B cell (primary cell): ENCODE measurements around the gene L3MBTL1. TPM values are rescaled to one million over a fixed set of nuclear protein-coding genes. Genes with fewer than 3 reads are reported as not detected.

ENCODE experiments used
- ATAC-seq: fragments of 200-7000 bp; cut with Tn5 transposase; one replicate; pipeline ENCODE4 v1.10.0; 2021; ENCODE audit warnings: low read depth, mild to moderate bottlenecking, moderate number of reproducible peaks, moderate library complexity
- CTCF ChIA-PET: fragments of 350-600 bp; sonication (Branson Sonifier 250); formaldehyde crosslinking; loops from one replicate; lab custom pipeline; 2021; ENCODE audit warnings: antibody characterized with exemption, inconsistent platforms; lab: Charles Lee
- POLR2A ChIA-PET: fragments of 350-600 bp; sonication (Branson Sonifier 250); formaldehyde crosslinking; loops from one replicate; lab custom pipeline; 2021; ENCODE audit warnings: antibody characterized with exemption; lab: Charles Lee
- DNase-seq: peaks from one replicate; pipeline ENCODE4 v3.0.0; 2013
- H2AFZ ChIP-seq: 2 replicates; pipeline ENCODE4 v1.6.1; 2012; ENCODE audit warnings: mild to moderate bottlenecking, low read depth, low read length; ENCODE audit not compliant: insufficient read depth, poor library complexity, severe bottlenecking
- H3K27ac ChIP-seq, 2 donors: 1 replicate in 1 of 2; 2 replicates in 1 of 2; pipeline ENCODE4 v1.5.1; 2012 to 2013; ENCODE audit warnings: low read length in 2 of 2, mild to moderate bottlenecking in 2 of 2, moderate library complexity in 1 of 2
- H3K27me3 ChIP-seq, 4 experiments: fragments of 200-600 bp in 1 of 4; sonication (generic) in 1 of 4; replicated peaks in 1 of 4; 1 replicate in 2 of 4; 2 replicates in 2 of 4; pipeline versions ENCODE4 v1.6.1 to v1.7.0; 2013 to 2016; ENCODE audit warnings: low read length in 3 of 4, mild to moderate bottlenecking in 2 of 4, mixed read lengths in 1 of 4, moderate library complexity in 1 of 4; ENCODE audit not compliant: insufficient read depth in 4 of 4, control insufficient read depth in 3 of 4; ENCODE audit errors: control extremely low read depth in 1 of 4
- H3K36me3 ChIP-seq, 2 experiments: replicated peaks in 1 of 2; 1 replicate in 1 of 2; 2 replicates in 1 of 2; pipeline versions ENCODE4 v1.6.1 to v1.7.1; 2013; ENCODE audit warnings: low read length in 1 of 2; ENCODE audit not compliant: insufficient read depth in 2 of 2, control insufficient read depth in 1 of 2; ENCODE audit errors: control extremely low read depth in 1 of 2, extremely low read depth in 1 of 2
- H3K4me1 ChIP-seq, 2 donors: fragments of 200-600 bp in 1 of 2; sonication (generic) in 1 of 2; 1 replicate in 1 of 2; 2 replicates in 1 of 2; pipeline versions ENCODE4 v1.5.1 to v1.6.1; 2013 to 2017; ENCODE audit warnings: low read length in 2 of 2; ENCODE audit not compliant: control insufficient read depth in 2 of 2, insufficient read depth in 2 of 2
- H3K4me2 ChIP-seq: replicated peaks from 2 replicates; pipeline ENCODE3; 2012; ENCODE audit warnings: mild to moderate bottlenecking, low read depth, low read length; ENCODE audit not compliant: poor library complexity, severe bottlenecking
- H3K4me3 ChIP-seq, 5 experiments: fragments of 200-600 bp in 1 of 5; sonication (generic) in 1 of 5; 1 replicate in 3 of 5; 2 replicates in 2 of 5; pipeline versions ENCODE4 v1.5.1 to v1.7.0; 2011 to 2016; ENCODE audit warnings: low read length in 4 of 5, mild to moderate bottlenecking in 4 of 5, low read depth in 2 of 5, control low read depth in 1 of 5, moderate library complexity in 1 of 5; ENCODE audit not compliant: insufficient read depth in 1 of 5; ENCODE audit errors: control extremely low read depth in 1 of 5, extremely low read depth in 1 of 5
- H3K79me2 ChIP-seq: fragments of 200-600 bp; sonication (generic); one replicate; pipeline ENCODE4 v1.6.0; 2016; ENCODE audit warnings: low read length; ENCODE audit not compliant: control insufficient read depth, insufficient read depth
- H3K9ac ChIP-seq: fragments of 200-600 bp; sonication (generic); 2 replicates; pipeline ENCODE4 v1.6.1; 2017; ENCODE audit warnings: mild to moderate bottlenecking, low read length, moderate library complexity
- H3K9me3 ChIP-seq, 3 donors: one replicate each; pipeline versions ENCODE4 v1.6.1 to v1.7.1; 2013; ENCODE audit warnings: low read length in 2 of 3; ENCODE audit not compliant: control insufficient read depth in 2 of 3, insufficient read depth in 1 of 3; ENCODE audit errors: control extremely low read depth in 1 of 3
- H4K20me1 ChIP-seq: 2 replicates; pipeline ENCODE4 v1.6.0; 2012; ENCODE audit warnings: mild to moderate bottlenecking, low read length; ENCODE audit not compliant: insufficient read depth, control insufficient read depth, poor library complexity, severe bottlenecking
- H3K27ac Mint-ChIP-seq: one replicate; pipeline ENCODE4 v1.8.0; 2021; ENCODE audit warnings: mixed read lengths
- H3K27me3 Mint-ChIP-seq: one replicate; pipeline ENCODE4 v1.8.0; 2021; ENCODE audit warnings: mixed read lengths
- H3K4me1 Mint-ChIP-seq: one replicate; pipeline ENCODE4 v1.8.0; 2021; ENCODE audit warnings: mixed read lengths
- H3K4me3 Mint-ChIP-seq: one replicate; pipeline ENCODE4 v1.8.0; 2021; ENCODE audit warnings: mixed read lengths
- H3K9me3 Mint-ChIP-seq: one replicate; pipeline ENCODE4 v1.8.0; 2022; ENCODE audit warnings: mixed read lengths; ENCODE audit not compliant: insufficient read depth
- CTCF ChIP-seq: fragments of 200-600 bp; IDR thresholded peaks from one replicate; pipeline ENCODE4 v1.8.0; 2022; ENCODE audit warnings: antibody characterized with exemption, mild to moderate bottlenecking
- EZH2 ChIP-seq: IDR thresholded peaks from 2 replicates; pipeline ENCODE4 v1.6.1; 2012; ENCODE audit warnings: borderline replicate concordance, low read depth, mild to moderate bottlenecking, moderate library complexity, low read length; ENCODE audit not compliant: insufficient read depth, poor library complexity, severe bottlenecking
- whole genome bisulfite sequencing: methylation state at CpG from one replicate; pipeline ENCODE4 v1.1.5; 2013; ENCODE audit warnings: missing lambda C conversion rate; ENCODE audit not compliant: insufficient coverage; 5-methylcytosine and 5-hydroxymethylcytosine counted together
- intact Hi-C: fragments of 100-400 bp; cut with micrococcal nuclease; formaldehyde crosslinking; loops from one replicate; pipeline ENCODE4 v1.10.0; 2022
- polyA plus RNA-seq: library from polyadenylated mRNA; depleted of rRNA; stranded (reverse); fragments of >200 nt; gene quantifications from 2 replicates; pipeline ENCODE4 v1.2.3, GENCODE V29; 2012
- total RNA-seq, 2 donors: library from RNA; stranded (reverse); fragments of 120-200 nt in 1 of 2; gene quantifications; 1 replicate in 1 of 2; 2 replicates in 1 of 2; pipeline versions ENCODE4 v1.2.3 to v1.2.4, GENCODE V29; 2013 to 2022

Gene L3MBTL1
- total and polyA plus RNA-seq, 2 donors (not counting 1 experiment from before 2014, with no cell fraction given) = 15.6 to 31.4 TPM

GRCh38 chr20:43570496-43570895 lies 63.0 kb downstream of the L3MBTL1 start:
- ATAC-seq = no peak

GRCh38 chr20:43571310-43571709 lies 63.8 kb downstream of the L3MBTL1 start:
- intact Hi-C loops = no loop called here
- no peak for DNase-seq
- H3K4me3 ChIP-seq = no peak overlapping the region
- no peaks in the 10 kb centered on the region for H4K20me1 ChIP-seq
- Mint-ChIP-seq H3K27me3 (no peaks in the 10 kb centered on the region), H3K27ac (no peak overlapping the region), H3K4me3 (no peak overlapping the region), H3K9me3 (no peaks in the 10 kb centered on the region), H3K4me1 (no peaks in the 10 kb centered on the region)
- no peak overlapping the region for H3K27ac ChIP-seq
- H2AFZ ChIP-seq = no peak overlapping the region
- H3K79me2 ChIP-seq = no peaks in the 10 kb centered on the region
- H3K9me3 ChIP-seq = no peaks in the 10 kb centered on the region
- ChIA-PET POLR2A (interaction anchor here (0.7 kb wide), 1 partner anchor 14 kb away, joined by 3 read pairs; no protein-coding TSS in a partner anchor), CTCF (interaction anchor here (1.8 kb wide), 1 partner anchor 121 kb away, joined by 6 read pairs; no protein-coding TSS in a partner anchor)
- no peak for ATAC-seq
- no peaks in the 10 kb centered on the region for H3K4me1 ChIP-seq
- 94% methylated on average over 2 of the region's 3 CpGs for WGBS
- H3K36me3 ChIP-seq = no peaks in the 10 kb centered on the region
- H3K9ac ChIP-seq = no peak overlapping the region
- TF ChIP-seq EZH2 (no peak), CTCF (no peak)
- H3K4me2 ChIP-seq = no peak overlapping the region
- no peaks in the 10 kb centered on the region for H3K27me3 ChIP-seq

More at GRCh38 chr20:43570496-43570895, 63.0 kb downstream of the L3MBTL1 start:
- Histone ChIP-seq H4K20me1 (no peaks in the 10 kb centered on the region), H3K9me3 (no peaks in the 10 kb centered on the region), H2AFZ (no peak overlapping the region), H3K4me1 (no peaks in the 10 kb centered on the region), H3K79me2 (no peaks in the 10 kb centered on the region), H3K27me3 (no peaks in the 10 kb centered on the region), H3K4me3 (no peak overlapping the region), H3K4me2 (no peak overlapping the region), H3K9ac (no peak overlapping the region), H3K36me3 (no peaks in the 10 kb centered on the region), H3K27ac (no peak overlapping the region)
- ChIA-PET CTCF (no interaction called here), POLR2A (no interaction called here)
- Mint-ChIP-seq H3K9me3 (no peaks in the 10 kb centered on the region), H3K4me3 (no peak overlapping the region), H3K4me1 (no peaks in the 10 kb centered on the region), H3K27ac (no peak overlapping the region), H3K27me3 (no peaks in the 10 kb centered on the region)
- TF ChIP-seq CTCF (no peak), EZH2 (no peak)
- intact Hi-C loops = no loop called here
- no peak for DNase-seq
- 100% methylated on average over 1 of the region's 10 CpGs for WGBS
